A673 (cell line): ENCODE results near the gene VSIR.

ENCODE experiments used
- EZH2 ChIP-seq: fragments of 200-600 bp; sonication (generic); IDR thresholded peaks from 2 replicates; pipeline ENCODE4 v1.6.1; 2017; ENCODE audit warnings: borderline replicate concordance, low read depth, mild to moderate bottlenecking, mixed read lengths, antibody characterized with exemption, low read length; ENCODE audit not compliant: poor library complexity, severe bottlenecking
- TF ChIP-seq, protein P1 (sequence below): fragments of 300-800, 200-600 bp; sonication (generic); conservative IDR thresholded peaks from 2 replicates; pipeline ENCODE4 v1.5.1; 2017; ENCODE audit warnings: low read depth, mild to moderate bottlenecking, antibody characterized with exemption, low read length, moderate library complexity, mixed read lengths

DNA sequence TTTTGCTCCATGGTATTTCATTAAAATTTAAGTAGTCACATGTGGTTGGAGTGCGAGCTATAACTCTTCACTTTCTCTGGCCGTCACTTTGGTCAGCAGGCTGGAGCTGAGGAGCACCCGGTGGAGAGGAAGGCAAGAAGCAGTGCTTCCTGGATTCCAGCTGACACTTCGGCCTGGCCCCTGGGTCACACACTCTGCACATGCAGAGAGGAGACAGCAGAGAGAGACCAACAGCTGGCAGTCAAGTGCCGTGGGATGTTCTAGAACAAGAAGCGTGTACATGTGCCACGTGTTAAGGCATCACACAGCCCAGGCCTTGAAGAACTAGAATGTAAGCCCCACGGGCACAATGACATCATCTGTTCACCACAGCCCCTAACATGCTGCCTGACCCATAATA lies 47.6 kb upstream of the VSIR start:
- TF ChIP-seq, protein P1, sequence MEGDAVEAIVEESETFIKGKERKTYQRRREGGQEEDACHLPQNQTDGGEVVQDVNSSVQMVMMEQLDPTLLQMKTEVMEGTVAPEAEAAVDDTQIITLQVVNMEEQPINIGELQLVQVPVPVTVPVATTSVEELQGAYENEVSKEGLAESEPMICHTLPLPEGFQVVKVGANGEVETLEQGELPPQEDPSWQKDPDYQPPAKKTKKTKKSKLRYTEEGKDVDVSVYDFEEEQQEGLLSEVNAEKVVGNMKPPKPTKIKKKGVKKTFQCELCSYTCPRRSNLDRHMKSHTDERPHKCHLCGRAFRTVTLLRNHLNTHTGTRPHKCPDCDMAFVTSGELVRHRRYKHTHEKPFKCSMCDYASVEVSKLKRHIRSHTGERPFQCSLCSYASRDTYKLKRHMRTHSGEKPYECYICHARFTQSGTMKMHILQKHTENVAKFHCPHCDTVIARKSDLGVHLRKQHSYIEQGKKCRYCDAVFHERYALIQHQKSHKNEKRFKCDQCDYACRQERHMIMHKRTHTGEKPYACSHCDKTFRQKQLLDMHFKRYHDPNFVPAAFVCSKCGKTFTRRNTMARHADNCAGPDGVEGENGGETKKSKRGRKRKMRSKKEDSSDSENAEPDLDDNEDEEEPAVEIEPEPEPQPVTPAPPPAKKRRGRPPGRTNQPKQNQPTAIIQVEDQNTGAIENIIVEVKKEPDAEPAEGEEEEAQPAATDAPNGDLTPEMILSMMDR = no peak
- no peak for TF ChIP-seq EZH2
